Effector memory CD8-positive, alpha-beta T cell (primary cell): ENCODE data around the gene C14orf93.

Experiments
- ATAC-seq: fragments of 150-1000 bp; cut with Tn5 transposase; replicated peaks from 2 replicates; pipeline ENCODE4 v1.10.0; 2021; ENCODE audit warnings: mild to moderate bottlenecking, moderate library complexity
- DNase-seq, 3 experiments: peaks; one replicate each; pipeline ENCODE4 v3.0.0; 2021
- H3K27ac Mint-ChIP-seq, 2 donors: one replicate each; pipeline ENCODE4 v1.8.0; 2022; ENCODE audit warnings: mild to moderate bottlenecking in 2 of 2, mixed read lengths in 2 of 2, moderate library complexity in 2 of 2
- H3K27me3 Mint-ChIP-seq, 2 donors: one replicate each; pipeline ENCODE4 v1.8.0; 2022; ENCODE audit warnings: mixed read lengths in 2 of 2
- H3K36me3 Mint-ChIP-seq: one replicate; pipeline ENCODE4 v1.8.0; 2022; ENCODE audit warnings: mild to moderate bottlenecking, moderate library complexity, mixed read lengths; ENCODE audit not compliant: insufficient read depth
- H3K4me1 Mint-ChIP-seq, 2 donors: one replicate each; pipeline ENCODE4 v1.8.0; 2022; ENCODE audit warnings: low read depth in 2 of 2, mixed read lengths in 2 of 2
- H3K4me3 Mint-ChIP-seq, 2 donors: one replicate each; pipeline ENCODE4 v1.8.0; 2022; ENCODE audit warnings: mild to moderate bottlenecking in 2 of 2, mixed read lengths in 2 of 2, moderate library complexity in 2 of 2
- H3K9me3 Mint-ChIP-seq, 2 donors: one replicate each; pipeline ENCODE4 v1.8.0; 2022; ENCODE audit warnings: mixed read lengths in 2 of 2

Gene C14orf93

DNA sequence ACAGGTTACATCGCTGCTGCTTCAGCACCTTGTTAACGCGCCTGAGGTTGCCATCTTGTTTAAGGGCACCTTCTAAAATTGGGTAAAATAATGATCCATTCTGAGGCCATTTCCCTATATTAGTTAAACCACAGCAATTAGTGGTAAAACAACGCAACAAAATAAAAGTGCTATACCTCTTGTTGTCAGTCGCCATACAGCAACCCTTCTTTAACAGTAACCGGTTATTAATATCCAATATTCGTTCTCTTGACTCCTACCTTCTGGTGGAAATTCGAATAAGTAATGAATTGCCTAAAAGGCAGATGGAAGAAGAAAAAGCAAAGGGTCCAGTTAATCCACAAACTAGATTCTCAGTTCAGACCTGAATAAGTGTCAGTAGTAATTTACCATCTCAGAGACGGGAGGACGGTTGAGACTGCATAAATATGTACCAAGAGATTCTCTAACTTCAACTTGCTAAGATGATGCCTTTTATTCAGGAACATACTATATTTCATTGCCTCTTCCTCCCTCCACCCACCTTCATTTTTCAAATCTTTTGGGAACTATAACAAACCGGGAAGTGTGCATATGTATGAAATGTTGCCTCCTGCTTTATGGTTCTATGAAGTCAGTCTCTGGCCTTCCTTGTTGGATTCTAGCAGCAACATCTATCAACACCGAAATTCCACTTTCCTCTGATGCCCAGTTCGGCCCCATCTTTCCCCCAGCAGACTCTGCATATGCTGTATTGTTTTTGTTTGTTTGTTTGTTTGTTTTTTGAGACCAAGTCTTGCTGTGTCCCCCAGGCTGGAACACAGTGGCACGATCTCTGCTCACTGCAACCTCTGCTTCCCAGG is 25.6 kb upstream of the C14orf93 start:
- Mint-ChIP-seq H3K36me3 (peaks cover 29% of the 10 kb centered on the region), H3K27ac (peak overlapping the region; percentile 92 to 98), H3K4me1 (peaks cover 6 to 18% of the 10 kb centered on the region in 2 donors), H3K4me3 (peak overlapping the region; percentile 90 to 97), H3K27me3 (no peaks in the 10 kb centered on the region), H3K9me3 (no peaks in the 10 kb centered on the region)
- no peak for DNase-seq
- ATAC-seq = no peak

DNA sequence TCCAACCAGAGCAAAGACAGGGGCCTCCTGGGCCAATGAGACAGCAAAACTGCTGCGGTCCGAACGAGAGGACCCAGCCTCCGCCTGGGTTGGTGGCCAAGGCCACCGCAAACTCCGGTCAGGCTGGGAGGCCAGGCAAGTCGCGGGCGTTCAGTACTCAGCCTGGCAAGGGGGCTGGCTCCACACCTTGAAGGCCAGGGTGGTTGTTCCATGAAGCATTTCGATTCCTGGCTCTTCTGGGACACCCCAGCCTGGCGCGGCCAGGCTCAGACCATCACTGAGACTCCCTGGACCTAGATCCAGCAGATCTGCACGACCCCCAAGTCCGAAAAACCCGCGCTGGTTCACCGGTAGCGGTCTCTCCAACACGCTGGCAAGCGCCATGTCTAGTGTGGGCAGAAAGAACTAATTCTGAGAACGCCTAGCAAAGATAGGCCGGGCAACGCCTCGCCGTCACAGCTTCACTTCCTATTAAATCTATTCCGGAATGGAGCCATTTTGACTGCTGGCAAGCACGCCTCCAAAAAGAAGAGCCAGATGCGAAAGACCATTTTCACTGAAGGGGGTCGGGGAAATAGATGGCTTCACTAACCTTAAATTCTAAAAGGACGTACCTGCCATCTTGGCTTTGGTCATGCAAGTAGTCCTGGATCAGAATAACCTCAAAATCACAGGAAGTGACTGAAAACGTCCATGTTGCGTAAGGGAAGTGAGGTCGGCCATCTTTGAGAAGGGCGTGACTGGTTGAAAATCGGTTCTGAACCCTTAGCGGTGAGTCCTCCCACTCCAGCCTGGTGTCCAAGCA is 24.8 kb upstream of the C14orf93 start, which contains the start of gene PSMB5:
Gene PSMB5, minus strand, starts transcription at position 403 of the 805 bp plus-strand sequence. Its CDS starts 19 bp downstream, at position 384.
- Mint-ChIP-seq H3K36me3 (peaks cover 34% of the 10 kb centered on the region), H3K27ac (peak within 1 kb of the TSS; percentile 92 to 98), H3K9me3 (no peaks in the 10 kb centered on the region), H3K4me1 (peaks cover 6 to 18% of the 10 kb centered on the region in 2 donors), H3K4me3 (peak within 1 kb of the TSS; percentile 90 to 97), H3K27me3 (no peaks in the 10 kb centered on the region)
- DNase-seq (peak; percentile 84 to 88 (median 85)), ATAC-seq (peak; percentile 91)

GRCh38 chr14:23033801-23034497 is 24.0 kb upstream of the C14orf93 start:
- no peaks in the 10 kb centered on the region for H3K9me3 Mint-ChIP-seq
- H3K27ac Mint-ChIP-seq = peak overlapping the region; percentile 92 to 98
- H3K4me3 Mint-ChIP-seq = peak overlapping the region; percentile 90 to 97
- DNase-seq (no peak), ATAC-seq (no peak)
- peaks cover 12 to 24% of the 10 kb centered on the region in 2 donors for H3K4me1 Mint-ChIP-seq
- peaks cover 37% of the 10 kb centered on the region for H3K36me3 Mint-ChIP-seq
- no peaks in the 10 kb centered on the region for H3K27me3 Mint-ChIP-seq

DNA sequence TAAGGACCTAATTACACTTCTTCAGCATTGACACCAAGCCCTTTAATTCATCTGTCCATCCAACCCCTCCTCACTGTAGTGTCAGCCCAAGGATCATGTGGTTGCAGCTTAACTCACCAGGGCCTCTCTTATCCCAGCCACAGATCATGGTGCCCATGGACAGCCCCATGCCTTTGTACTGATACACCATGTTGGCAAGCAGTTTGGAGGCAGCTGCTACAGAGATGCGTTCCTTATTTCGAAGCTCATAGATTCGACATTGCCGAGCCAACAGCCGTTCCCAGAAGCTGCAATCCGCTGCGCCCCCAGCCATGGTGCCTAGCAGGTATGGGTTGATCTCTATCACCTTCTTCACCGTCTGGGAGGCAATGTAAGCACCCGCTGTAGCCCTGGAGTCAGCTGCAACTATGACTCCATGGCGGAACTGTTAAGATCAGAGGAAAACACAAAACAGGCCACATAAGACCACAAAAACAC is 23.3 kb upstream of the C14orf93 start:
- Mint-ChIP-seq H3K27me3 (no peaks in the 10 kb centered on the region), H3K9me3 (no peaks in the 10 kb centered on the region), H3K36me3 (peaks cover 37% of the 10 kb centered on the region), H3K4me1 (peaks cover 16 to 28% of the 10 kb centered on the region in 2 donors), H3K27ac (peak overlapping the region; percentile 92 to 98), H3K4me3 (peak overlapping the region; percentile 90 to 97)
- ATAC-seq = no peak
- DNase-seq = no peak

GRCh38 chr14:23030936-23031335 is 21.0 kb upstream of the C14orf93 start:
- Mint-ChIP-seq H3K9me3 (no peaks in the 10 kb centered on the region), H3K27me3 (no peaks in the 10 kb centered on the region), H3K4me1 (peaks cover 16 to 27% of the 10 kb centered on the region in 2 donors), H3K4me3 (no peak overlapping the region), H3K36me3 (peaks cover 47% of the 10 kb centered on the region), H3K27ac (no peak overlapping the region)
- DNase-seq (no peak), ATAC-seq (no peak)

DNA sequence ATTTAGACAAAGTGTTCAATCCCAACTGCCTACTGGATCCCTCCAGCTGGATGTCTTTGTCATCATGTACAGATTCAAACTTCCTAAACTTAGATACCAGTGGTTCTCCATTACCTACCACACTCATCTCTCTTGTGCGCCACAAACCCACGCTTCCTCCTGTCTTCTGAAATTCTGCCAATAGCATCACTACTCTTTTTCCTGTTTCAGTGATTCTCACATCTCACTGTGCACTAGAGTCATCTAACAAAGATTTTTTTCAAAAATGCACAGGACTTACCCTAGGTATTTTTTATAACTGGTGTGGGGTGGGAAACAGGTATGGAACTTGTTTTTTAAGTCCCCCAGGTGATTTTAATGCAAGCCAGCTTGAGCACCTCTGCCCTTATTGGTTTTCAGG is 18.9 kb upstream of the C14orf93 start:
- ATAC-seq = peak; percentile 56
- H3K27me3 Mint-ChIP-seq = no peaks in the 10 kb centered on the region

DNA sequence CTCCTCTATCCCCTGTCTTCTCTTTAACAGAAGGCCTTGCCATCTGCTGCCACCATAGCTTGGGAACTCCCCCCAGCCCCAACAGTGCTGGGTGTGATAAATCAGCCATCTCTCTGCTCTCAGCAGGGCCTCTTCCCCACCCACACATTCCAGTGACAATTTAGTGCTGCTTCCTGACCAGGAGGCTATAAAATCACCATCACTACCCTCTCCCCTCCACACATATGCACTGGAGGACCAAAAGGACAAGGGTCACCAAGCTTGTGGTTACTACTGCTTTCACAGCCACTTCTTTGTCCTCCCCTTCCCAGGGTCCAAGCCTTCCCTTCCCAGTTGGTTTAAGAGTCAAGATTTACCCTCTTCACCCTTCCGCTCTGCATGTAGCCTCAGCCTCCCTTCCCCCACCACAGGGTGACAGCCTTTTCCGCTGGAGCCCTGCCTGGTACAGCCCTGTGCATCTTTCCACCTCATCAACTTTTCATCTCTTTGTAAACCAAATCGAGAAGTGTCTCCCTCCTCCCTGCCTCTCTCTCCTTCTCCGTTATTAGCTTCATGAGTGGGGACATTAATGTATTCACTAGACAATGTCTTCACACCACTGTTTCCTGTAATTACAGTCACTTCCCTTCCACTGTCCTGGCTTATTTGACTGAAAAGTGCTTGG is 15.3 kb upstream of the C14orf93 start:
- Mint-ChIP-seq H3K36me3 (peaks cover 16% of the 10 kb centered on the region), H3K9me3 (no peaks in the 10 kb centered on the region), H3K27ac (peak overlapping the region in 1 of 2 donors; percentile 82), H3K4me3 (no peak overlapping the region), H3K27me3 (no peaks in the 10 kb centered on the region), H3K4me1 (peaks cover 15 to 30% of the 10 kb centered on the region in 2 donors)
- no peak for DNase-seq
- ATAC-seq = no peak

More for the DNA sequence above, 18.9 kb upstream of the C14orf93 start:
- Mint-ChIP-seq H3K4me3 (peak overlapping the region in 1 of 2 donors; percentile 1), H3K27ac (peak overlapping the region; percentile 14 to 16), H3K9me3 (no peaks in the 10 kb centered on the region), H3K4me1 (peaks cover 22 to 26% of the 10 kb centered on the region in 2 donors), H3K36me3 (peaks cover 44% of the 10 kb centered on the region)
- DNase-seq = no peak

GRCh38 chr14:23024612-23025075 is 14.7 kb upstream of the C14orf93 start:
- DNase-seq (no peak), ATAC-seq (no peak)
- no peak overlapping the region for H3K27ac Mint-ChIP-seq
- no peak overlapping the region for H3K4me3 Mint-ChIP-seq
- H3K36me3 Mint-ChIP-seq = peaks cover 13% of the 10 kb centered on the region
- no peaks in the 10 kb centered on the region for H3K27me3 Mint-ChIP-seq
- H3K4me1 Mint-ChIP-seq = peaks cover 15 to 30% of the 10 kb centered on the region in 2 donors
- no peaks in the 10 kb centered on the region for H3K9me3 Mint-ChIP-seq

DNA sequence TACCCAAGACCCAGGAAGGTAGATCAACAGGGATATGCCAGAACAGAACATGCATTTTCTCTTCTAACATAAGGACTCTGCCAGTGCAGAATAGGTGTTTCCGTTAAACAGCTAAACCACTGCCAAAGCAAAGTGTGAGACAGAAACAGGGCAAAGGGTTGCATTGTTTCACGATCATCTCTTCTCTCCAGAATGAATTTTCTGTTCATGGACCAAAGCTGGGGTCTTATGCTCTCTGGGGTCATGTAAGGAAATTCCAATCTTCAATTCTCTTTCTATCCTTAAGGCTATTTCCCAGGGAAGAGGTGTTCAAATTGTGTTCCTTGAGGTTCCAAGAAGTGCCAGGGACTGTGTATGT is 13.8 kb upstream of the C14orf93 start:
- peaks cover 11% of the 10 kb centered on the region for H3K36me3 Mint-ChIP-seq
- ATAC-seq (no peak), DNase-seq (no peak)
- H3K9me3 Mint-ChIP-seq = no peaks in the 10 kb centered on the region
- peaks cover 7 to 22% of the 10 kb centered on the region in 2 donors for H3K4me1 Mint-ChIP-seq
- peak overlapping the region in 1 of 2 donors; percentile 69 for H3K27ac Mint-ChIP-seq
- no peak overlapping the region for H3K4me3 Mint-ChIP-seq
- H3K27me3 Mint-ChIP-seq = no peaks in the 10 kb centered on the region

DNA sequence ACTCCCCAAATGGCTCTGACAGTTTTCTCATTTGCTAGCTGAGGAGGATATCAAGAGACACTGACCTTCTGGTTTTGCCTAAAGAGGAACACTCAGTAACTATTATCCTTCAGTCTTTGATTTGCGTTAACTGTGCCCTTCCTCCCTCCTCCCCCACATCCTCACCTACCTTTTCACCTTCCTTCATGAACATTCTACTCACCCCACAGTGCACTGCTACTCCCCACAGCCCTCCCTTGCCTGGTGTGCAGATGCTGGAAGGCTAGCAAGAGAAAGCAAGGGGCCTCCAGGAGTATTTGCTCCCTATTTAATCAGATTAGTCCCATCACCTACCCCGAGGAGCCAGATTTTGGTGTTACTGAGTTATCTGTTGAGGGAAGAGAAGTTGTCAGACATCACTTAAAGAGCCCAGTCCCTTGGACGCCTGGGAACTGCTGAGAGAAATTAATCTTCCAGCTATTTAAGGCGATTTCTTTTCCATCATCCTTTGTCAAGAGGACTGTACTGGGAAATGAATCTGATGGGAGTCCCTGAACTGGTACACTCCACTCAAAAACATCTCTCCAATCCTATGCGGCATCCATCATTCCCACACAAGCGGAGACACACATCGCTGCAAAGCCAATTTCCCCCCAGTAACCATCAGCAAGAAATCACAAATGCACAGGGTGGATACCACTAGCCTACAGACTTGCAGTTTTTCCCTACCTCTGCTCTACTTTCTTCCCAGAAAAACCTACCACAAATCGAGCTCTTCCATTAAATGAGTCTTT is 13.3 kb upstream of the C14orf93 start:
- DNase-seq = no peak
- H3K27ac Mint-ChIP-seq = no peak overlapping the region
- H3K4me3 Mint-ChIP-seq = no peak overlapping the region
- H3K9me3 Mint-ChIP-seq = no peaks in the 10 kb centered on the region
- peaks cover 11% of the 10 kb centered on the region for H3K36me3 Mint-ChIP-seq
- H3K4me1 Mint-ChIP-seq = peaks cover 5 to 20% of the 10 kb centered on the region in 2 donors
- ATAC-seq = no peak
- no peaks in the 10 kb centered on the region for H3K27me3 Mint-ChIP-seq

DNA sequence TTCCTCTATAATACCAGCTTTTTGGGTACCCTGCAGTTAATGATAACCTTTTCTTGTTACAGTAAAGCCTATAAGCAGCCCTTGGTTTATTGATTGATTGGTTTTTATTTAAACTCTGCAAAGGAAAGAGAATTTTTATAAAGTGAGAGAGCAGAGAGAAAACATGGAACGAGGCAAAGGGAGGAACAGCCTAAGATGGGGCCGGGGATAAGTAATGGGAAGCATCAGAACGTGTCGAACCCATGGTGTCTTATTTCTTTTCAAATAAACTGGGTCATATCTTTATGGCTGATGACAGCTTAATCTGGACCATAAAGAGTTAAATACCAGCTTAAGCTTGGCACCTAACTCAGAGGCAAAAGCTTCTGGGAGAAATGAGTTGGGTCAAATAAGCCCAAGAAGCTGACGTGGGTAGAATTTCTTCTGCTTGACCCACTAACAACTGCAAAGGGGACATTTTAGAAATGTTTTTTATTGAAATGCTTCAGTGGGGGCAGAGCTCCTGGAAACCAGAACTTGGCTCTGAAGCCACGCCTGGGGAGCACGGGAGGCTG is 12.0 kb upstream of the C14orf93 start:
- H3K27ac Mint-ChIP-seq = no peak overlapping the region
- H3K4me1 Mint-ChIP-seq = peaks cover 5 to 20% of the 10 kb centered on the region in 2 donors
- H3K27me3 Mint-ChIP-seq = no peaks in the 10 kb centered on the region
- ATAC-seq = no peak
- no peak for DNase-seq
- no peak overlapping the region for H3K4me3 Mint-ChIP-seq
- H3K9me3 Mint-ChIP-seq = no peaks in the 10 kb centered on the region
- peaks cover 4% of the 10 kb centered on the region for H3K36me3 Mint-ChIP-seq

DNA sequence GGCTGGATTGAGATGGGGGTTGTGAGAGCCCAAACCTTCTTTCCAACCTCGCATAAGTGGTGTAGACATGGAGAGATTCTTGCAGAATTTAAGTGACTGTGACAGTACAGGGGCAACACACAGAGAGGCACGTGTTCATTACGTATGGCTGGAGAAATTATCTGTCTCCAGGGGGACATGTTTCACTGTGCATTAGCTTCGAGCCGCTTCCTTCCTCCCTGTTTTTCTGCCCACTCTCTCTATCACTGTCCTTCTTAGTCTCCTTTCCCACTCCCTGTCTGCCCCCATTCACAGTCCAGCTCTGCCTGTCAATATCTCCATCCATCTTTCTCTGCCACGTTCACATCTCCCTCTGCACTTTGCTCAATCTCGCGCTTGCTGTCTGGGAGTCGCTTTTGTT is 11.5 kb upstream of the C14orf93 start:
- DNase-seq (no peak), ATAC-seq (no peak)
- no peaks in the 10 kb centered on the region for H3K9me3 Mint-ChIP-seq
- no peaks in the 10 kb centered on the region for H3K27me3 Mint-ChIP-seq
- no peak overlapping the region for H3K4me3 Mint-ChIP-seq
- H3K27ac Mint-ChIP-seq = no peak overlapping the region
- peaks cover 5 to 20% of the 10 kb centered on the region in 2 donors for H3K4me1 Mint-ChIP-seq
- H3K36me3 Mint-ChIP-seq = peaks cover 4% of the 10 kb centered on the region
